Astrocyte (in vitro differentiated cells and primary cell): ENCODE data around the gene LYPD6B. TPM values are rescaled to one million over a fixed set of nuclear protein-coding genes. Genes with fewer than 3 reads are reported as not detected.

Source experiments
- DNase-seq: peaks from one replicate; pipeline ENCODE4 v3.0.0-alpha.2; 2010; ENCODE audit warnings: low read depth
- FAIRE-seq: peaks from 2 replicates; lab custom pipeline; 2011; peaks lifted over from hg19 to GRCh38; lab: Jason Lieb, UNC
- H2AFZ ChIP-seq: 2 replicates; pipeline ENCODE4 v1.6.0; 2012; ENCODE audit warnings: low read depth, low read length, inconsistent platforms
- H3K27ac ChIP-seq: 2 replicates; pipeline ENCODE4 v1.5.1; 2011; ENCODE audit warnings: low read depth, low read length, inconsistent platforms
- H3K27me3 ChIP-seq: 2 replicates; pipeline ENCODE4 v1.6.0; 2011; ENCODE audit warnings: low read length, inconsistent platforms; ENCODE audit not compliant: insufficient read depth
- H3K36me3 ChIP-seq: 2 replicates; pipeline ENCODE4 v1.5.1; 2011; ENCODE audit warnings: low read length, inconsistent platforms; ENCODE audit not compliant: insufficient read depth
- H3K4me1 ChIP-seq: 2 replicates; pipeline ENCODE4 v1.5.1; 2011; ENCODE audit warnings: low read length, inconsistent platforms; ENCODE audit not compliant: insufficient read depth
- H3K4me2 ChIP-seq: 2 replicates; pipeline ENCODE4 v1.6.0; 2012; ENCODE audit warnings: low read length, inconsistent platforms
- H3K4me3 ChIP-seq: 2 replicates; pipeline ENCODE4 v1.5.1; 2011; ENCODE audit warnings: low read depth, mild to moderate bottlenecking, low read length, inconsistent platforms; ENCODE audit not compliant: insufficient read depth
- H3K79me2 ChIP-seq: 2 replicates; pipeline ENCODE4 v1.6.0; 2012; ENCODE audit warnings: mild to moderate bottlenecking, low read length, inconsistent platforms; ENCODE audit not compliant: insufficient read depth
- H3K9ac ChIP-seq: 2 replicates; pipeline ENCODE4 v1.6.0; 2012; ENCODE audit warnings: mild to moderate bottlenecking, low read length, inconsistent platforms
- H3K9me3 ChIP-seq: 2 replicates; pipeline ENCODE4 v1.5.1; 2012; ENCODE audit warnings: low read depth, mild to moderate bottlenecking, low read length, inconsistent platforms; ENCODE audit not compliant: insufficient read depth
- H4K20me1 ChIP-seq: 2 replicates; pipeline ENCODE4 v1.6.0; 2012; ENCODE audit warnings: low read length, inconsistent platforms; ENCODE audit not compliant: insufficient read depth
- H3K27ac Mint-ChIP-seq: one replicate; pipeline ENCODE4 v1.8.0; 2021; ENCODE audit warnings: mild to moderate bottlenecking, mixed read lengths; ENCODE audit not compliant: unreplicated experiment
- H3K27me3 Mint-ChIP-seq: one replicate; pipeline ENCODE4 v1.8.0; 2021; ENCODE audit warnings: low read depth, mixed read lengths; ENCODE audit not compliant: unreplicated experiment
- H3K36me3 Mint-ChIP-seq: one replicate; pipeline ENCODE4 v1.8.0; 2021; ENCODE audit warnings: low read depth, mixed read lengths; ENCODE audit not compliant: unreplicated experiment
- H3K4me1 Mint-ChIP-seq: one replicate; pipeline ENCODE4 v1.8.0; 2021; ENCODE audit warnings: low read depth, mixed read lengths; ENCODE audit not compliant: unreplicated experiment
- H3K4me3 Mint-ChIP-seq: one replicate; pipeline ENCODE4 v1.8.0; 2021; ENCODE audit warnings: mild to moderate bottlenecking, moderate library complexity, mixed read lengths; ENCODE audit not compliant: unreplicated experiment
- H3K9me3 Mint-ChIP-seq: one replicate; pipeline ENCODE4 v1.8.0; 2021; ENCODE audit warnings: mild to moderate bottlenecking, mixed read lengths; ENCODE audit not compliant: unreplicated experiment
- EZH2 ChIP-seq: IDR thresholded peaks from 2 replicates; pipeline ENCODE4 v1.6.1; 2012; ENCODE audit warnings: mild to moderate bottlenecking, low read length, inconsistent platforms; ENCODE audit not compliant: insufficient read depth
- total RNA-seq: library from RNA; stranded (reverse); gene quantifications from 2 replicates; pipeline ENCODE4 v1.2.1, GENCODE V29; 2021
- TF ChIP-seq, protein P1 (sequence below): IDR thresholded peaks from 2 replicates; pipeline ENCODE4 v1.5.1; 2011; ENCODE audit warnings: low read depth, mild to moderate bottlenecking, inconsistent platforms, low read length, moderate library complexity; ENCODE audit not compliant: insufficient read depth

The LYPD6B gene
- total RNA-seq, 1 donor from 2014 or later: 1.2 TPM

DNA sequence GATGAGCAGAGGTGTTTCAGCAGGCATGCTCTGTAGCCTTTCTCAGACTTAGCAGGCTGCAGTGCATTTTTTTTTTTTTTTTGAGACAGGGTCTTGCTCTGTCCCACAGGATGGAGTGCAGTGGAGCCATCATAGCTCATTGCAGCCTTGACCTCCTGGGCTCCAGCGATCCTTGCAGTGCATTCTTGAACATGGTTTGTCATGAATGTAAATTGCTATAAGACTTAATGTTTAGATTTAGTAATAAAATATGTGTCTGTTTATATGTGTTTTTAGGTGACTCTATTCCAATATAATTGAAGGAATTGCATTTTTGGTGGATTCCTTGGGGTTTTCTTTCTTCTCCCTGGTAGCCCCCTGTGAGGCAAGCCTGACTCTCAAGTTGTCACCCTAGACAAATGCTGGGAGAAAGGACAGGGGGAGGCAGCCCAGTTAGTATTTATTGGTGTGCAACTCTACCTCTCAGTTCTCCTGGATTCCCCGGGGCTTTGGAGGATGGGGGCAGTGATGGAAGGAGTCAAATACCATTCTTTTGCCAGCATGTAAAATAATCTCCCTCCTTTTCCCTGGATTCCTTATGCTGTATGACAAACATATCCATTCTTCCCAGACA lies 22.7 kb downstream of the LYPD6B start:
- Histone ChIP-seq H3K4me1 (no peaks in the 10 kb centered on the region), H3K27me3 (no peaks in the 10 kb centered on the region), H3K27ac (no peak overlapping the region), H4K20me1 (no peaks in the 10 kb centered on the region), H2AFZ (no peak overlapping the region), H3K9me3 (no peaks in the 10 kb centered on the region), H3K4me2 (no peak overlapping the region), H3K36me3 (no peaks in the 10 kb centered on the region), H3K9ac (no peak overlapping the region), H3K4me3 (no peak overlapping the region), H3K79me2 (no peaks in the 10 kb centered on the region)
- Mint-ChIP-seq H3K27me3 (no peaks in the 10 kb centered on the region), H3K4me1 (peaks cover 24% of the 10 kb centered on the region), H3K27ac (no peak overlapping the region), H3K4me3 (no peak overlapping the region), H3K9me3 (no peaks in the 10 kb centered on the region), H3K36me3 (no peaks in the 10 kb centered on the region)
- DNase-seq (no peak), FAIRE-seq (no peak)
- TF ChIP-seq, protein P1, sequence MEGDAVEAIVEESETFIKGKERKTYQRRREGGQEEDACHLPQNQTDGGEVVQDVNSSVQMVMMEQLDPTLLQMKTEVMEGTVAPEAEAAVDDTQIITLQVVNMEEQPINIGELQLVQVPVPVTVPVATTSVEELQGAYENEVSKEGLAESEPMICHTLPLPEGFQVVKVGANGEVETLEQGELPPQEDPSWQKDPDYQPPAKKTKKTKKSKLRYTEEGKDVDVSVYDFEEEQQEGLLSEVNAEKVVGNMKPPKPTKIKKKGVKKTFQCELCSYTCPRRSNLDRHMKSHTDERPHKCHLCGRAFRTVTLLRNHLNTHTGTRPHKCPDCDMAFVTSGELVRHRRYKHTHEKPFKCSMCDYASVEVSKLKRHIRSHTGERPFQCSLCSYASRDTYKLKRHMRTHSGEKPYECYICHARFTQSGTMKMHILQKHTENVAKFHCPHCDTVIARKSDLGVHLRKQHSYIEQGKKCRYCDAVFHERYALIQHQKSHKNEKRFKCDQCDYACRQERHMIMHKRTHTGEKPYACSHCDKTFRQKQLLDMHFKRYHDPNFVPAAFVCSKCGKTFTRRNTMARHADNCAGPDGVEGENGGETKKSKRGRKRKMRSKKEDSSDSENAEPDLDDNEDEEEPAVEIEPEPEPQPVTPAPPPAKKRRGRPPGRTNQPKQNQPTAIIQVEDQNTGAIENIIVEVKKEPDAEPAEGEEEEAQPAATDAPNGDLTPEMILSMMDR: no peak
- TF ChIP-seq EZH2: no peak

DNA sequence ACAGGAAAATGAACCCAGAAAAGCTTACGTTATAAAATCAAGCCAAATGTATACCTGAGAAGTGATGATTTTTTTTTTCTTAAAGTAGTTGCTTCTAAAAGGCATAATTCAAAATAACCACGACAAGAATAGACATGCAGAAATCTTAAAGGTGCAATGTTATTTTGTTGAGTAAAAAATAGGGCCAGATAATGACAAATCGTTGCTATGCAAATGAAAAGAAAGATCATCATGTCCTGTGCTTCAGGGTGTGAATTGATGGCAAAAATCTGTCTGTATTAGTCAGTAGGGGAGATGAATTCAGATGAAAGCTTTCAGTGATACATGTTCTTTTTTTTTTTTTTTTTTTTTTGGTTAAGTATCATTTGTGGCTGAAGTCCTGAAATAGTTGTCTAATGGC lies 24.0 kb downstream of the LYPD6B start:
- H3K36me3 Mint-ChIP-seq: no peaks in the 10 kb centered on the region
- Histone ChIP-seq H3K9ac (no peak overlapping the region), H3K36me3 (no peaks in the 10 kb centered on the region), H3K27me3 (no peaks in the 10 kb centered on the region), H3K4me1 (no peaks in the 10 kb centered on the region), H3K4me3 (no peak overlapping the region), H3K4me2 (no peak overlapping the region), H3K79me2 (no peaks in the 10 kb centered on the region), H2AFZ (no peak overlapping the region), H4K20me1 (no peaks in the 10 kb centered on the region), H3K27ac (no peak overlapping the region), H3K9me3 (no peaks in the 10 kb centered on the region)
- DNase-seq: no peak
- no peak overlapping the region for H3K27ac Mint-ChIP-seq
- TF ChIP-seq, protein P1: no peak
- TF ChIP-seq EZH2: no peak
- no peak overlapping the region for H3K4me3 Mint-ChIP-seq
- H3K9me3 Mint-ChIP-seq: no peaks in the 10 kb centered on the region
- H3K27me3 Mint-ChIP-seq: no peaks in the 10 kb centered on the region
- peaks cover 24% of the 10 kb centered on the region for H3K4me1 Mint-ChIP-seq
- no peak for FAIRE-seq

DNA sequence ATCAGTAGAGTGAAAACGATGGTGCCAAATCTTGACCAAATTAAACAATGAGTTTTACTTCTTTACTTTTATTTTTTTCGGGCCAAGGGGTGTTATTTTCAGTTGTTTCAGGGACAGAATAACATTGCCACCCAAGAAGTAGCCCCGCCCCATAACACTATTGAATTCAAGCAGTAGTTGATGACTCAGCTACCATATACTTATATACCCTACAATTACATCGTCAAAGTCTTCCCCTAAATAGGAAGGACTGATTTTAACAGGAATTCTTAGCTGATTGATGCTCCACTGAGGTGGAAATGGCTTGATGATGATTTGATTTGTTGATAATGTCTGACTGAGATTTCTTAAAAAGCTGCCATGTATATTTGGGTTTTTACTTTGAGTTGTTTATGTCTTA lies 24.7 kb downstream of the LYPD6B start:
- H3K27me3 ChIP-seq: no peaks in the 10 kb centered on the region
- peaks cover 26% of the 10 kb centered on the region for H3K4me1 Mint-ChIP-seq
- H3K36me3 ChIP-seq: no peaks in the 10 kb centered on the region
- no peak overlapping the region for H3K27ac Mint-ChIP-seq
- FAIRE-seq: no peak
- H2AFZ ChIP-seq: no peak overlapping the region
- no peaks in the 10 kb centered on the region for H3K9me3 Mint-ChIP-seq
- H3K9me3 ChIP-seq: no peaks in the 10 kb centered on the region
- no peak overlapping the region for H3K4me2 ChIP-seq
- H3K9ac ChIP-seq: no peak overlapping the region
- no peak overlapping the region for H3K4me3 Mint-ChIP-seq
- H3K4me3 ChIP-seq: no peak overlapping the region
- no peaks in the 10 kb centered on the region for H3K27me3 Mint-ChIP-seq
- H4K20me1 ChIP-seq: no peaks in the 10 kb centered on the region
- H3K27ac ChIP-seq: no peak overlapping the region
- DNase-seq: no peak
- TF ChIP-seq, protein P1: no peak
- TF ChIP-seq EZH2: no peak
- H3K36me3 Mint-ChIP-seq: no peaks in the 10 kb centered on the region
- H3K79me2 ChIP-seq: no peaks in the 10 kb centered on the region
- no peaks in the 10 kb centered on the region for H3K4me1 ChIP-seq
